ENCODE data around the gene DNLZ.
"Not testable (repeated sequence)": the region's sequence is repeated elsewhere in the genome, so short reads cannot be mapped to it uniquely, and the experiment has no call there.

Gene DNLZ

GRCh38 chr9:136363949-136364748, 605 bp upstream of the DNLZ start:
- intact Hi-C loops (cut with DNase I), result loop anchor here (1.0 to 5.0 kb wide), 3 partner anchors 25 to 52 kb away; partner anchors contain the start of gene SNAPC4

DNA sequence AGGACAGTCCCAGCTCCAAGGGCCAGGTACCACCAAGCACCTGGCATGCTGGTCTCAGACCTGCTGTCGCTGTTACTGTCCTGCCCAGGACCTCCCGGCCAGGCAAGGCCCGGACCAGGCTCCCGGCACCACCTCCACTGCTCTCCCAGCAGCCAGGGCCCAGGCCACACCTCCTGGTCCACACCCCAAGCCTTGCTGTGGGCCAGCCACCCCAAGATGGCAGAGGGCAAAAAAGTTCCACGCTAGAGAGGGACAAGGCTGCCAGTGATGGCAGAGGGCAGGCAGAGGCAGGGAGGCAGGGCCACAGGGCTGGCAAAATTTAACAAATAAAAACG, 1.1 kb downstream of the DNLZ start:
- intact Hi-C loops (cut with DNase I), result loop anchor here (2.0 to 5.0 kb wide), 2 partner anchors 38 to 50 kb away; partner anchors contain the start of gene SNAPC4
- DNase-seq, result no peak

More at GRCh38 chr9:136363949-136364748, 605 bp upstream of the DNLZ start:
- DNase-seq, result no peak

DNA sequence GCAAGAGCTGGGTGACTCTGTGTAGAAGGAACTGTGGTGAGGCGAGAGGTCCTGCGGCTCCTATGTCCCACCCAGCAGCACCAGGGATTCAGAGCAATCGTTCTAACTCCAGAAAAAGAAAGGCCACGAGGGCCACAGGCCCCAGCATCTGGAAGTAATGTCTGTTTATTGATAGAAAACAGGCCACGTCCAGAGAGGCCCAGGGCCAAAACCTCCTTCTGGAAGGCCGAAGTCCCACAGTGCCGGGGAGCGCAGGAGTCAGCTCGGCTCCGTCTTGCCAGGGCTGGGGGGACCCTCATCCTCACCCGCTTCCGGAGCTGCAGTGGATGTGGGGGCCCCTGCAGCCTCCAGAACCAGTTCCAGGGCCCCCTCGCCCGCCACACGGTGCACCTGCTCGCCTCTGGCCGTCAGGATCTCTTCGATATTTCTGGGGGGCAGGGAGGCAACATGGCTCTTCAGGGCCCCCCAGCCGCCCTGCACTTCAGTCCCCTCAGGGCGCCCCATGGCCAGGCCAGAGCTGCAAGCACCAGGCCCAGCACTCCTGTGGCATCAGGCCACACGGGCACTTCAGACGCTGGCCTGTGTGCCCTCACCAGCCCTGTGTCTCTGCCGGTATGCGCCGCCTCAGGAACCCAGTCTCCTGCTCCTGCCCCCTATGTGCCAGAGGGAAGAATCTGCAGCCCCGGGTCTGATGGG, 1.6 kb downstream of the DNLZ start:
- DNase-seq, result no peak
- intact Hi-C loops (cut with DNase I), result loop anchor here (2.0 to 5.0 kb wide), 2 partner anchors 39 to 50 kb away; partner anchors contain the start of gene SNAPC4

DNA sequence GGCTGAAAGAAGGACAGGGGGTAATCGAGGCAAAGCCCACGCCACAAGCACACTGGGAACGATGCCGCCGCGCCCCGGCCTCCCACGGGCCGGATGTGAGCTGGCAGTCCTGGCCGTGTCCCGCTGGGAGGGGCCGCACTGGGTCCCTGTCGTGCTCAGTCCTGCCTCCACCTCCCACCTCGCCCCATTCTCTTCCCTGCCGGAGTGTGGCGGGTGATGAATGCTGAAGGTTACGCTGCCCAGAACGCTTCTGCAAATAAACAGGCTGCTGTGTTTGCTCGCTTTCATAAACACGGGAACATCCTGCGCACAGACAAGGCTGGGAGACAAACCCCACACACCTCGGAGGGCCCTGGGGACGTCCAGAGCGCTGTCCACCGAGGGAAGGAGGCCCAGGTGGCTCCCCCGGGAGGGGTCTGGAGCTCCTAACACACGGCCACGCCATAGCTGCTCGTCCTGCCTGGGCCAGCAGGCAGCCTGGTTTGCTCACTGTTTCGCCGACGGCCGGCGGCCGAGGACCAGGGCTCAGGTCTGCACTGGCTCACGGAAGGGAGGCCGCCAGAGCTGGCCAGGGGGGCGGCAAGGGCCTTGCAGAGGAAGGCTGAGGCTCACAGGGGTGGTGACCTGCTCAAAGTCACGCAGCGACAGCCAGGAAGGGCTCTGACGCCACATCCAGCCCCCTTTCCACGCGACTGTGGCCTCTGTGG, 2.3 kb downstream of the DNLZ start:
- intact Hi-C loops (cut with DNase I), result loop anchor here (5.0 kb wide), 1 partner anchor 49 kb away; no protein-coding TSS in a partner anchor
- peak in 3 of 10 donors; percentile 47 to 86 (median 53) for DNase-seq

DNA sequence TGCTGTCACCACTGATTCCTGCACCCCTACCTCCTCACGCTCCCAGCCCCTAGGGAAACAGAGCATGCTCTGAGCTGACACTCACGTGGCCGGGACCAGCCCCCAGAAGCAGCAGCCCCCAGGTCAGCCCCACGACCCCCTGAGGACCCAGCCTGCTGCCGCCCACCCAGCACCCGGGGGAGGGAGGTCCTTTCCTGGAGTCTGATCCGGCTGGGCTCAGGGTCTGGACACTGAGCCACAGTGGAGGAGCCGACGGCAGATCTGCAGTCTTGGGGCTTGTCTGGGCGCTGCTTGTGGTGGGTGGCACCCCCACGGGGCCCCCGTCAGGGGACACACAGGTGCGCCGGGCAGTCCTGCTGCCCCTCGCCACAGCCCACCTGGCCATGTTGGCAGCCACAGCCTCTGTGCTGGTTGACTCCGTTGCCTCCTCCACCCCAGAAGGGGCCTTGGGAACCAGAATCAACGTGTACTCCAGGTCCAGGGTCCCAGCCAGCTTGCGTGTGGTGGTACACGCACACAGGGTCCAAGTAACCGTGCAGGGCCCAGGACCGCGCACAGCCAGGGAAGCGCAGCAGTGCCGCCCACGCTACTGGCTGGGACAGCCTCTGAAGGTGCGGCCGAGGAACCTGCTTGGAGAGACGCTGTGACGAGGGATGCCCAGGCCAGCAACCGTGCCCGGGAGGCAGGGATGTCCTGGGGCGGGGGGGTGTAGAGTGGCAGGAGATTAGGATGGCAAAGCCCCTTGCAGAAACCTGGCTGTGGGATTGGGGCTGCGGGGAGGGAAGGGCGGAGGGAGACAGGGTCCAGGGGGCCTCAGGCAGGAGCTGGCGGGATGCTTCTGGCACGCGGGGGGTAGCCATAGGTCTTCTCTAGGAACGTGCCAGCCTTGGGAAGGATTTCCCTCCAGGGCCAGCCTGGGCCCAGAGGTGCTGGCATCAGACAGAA, 3.5 kb downstream of the DNLZ start:
- intact Hi-C loops (cut with DNase I), result loop anchor here (5.0 kb wide), 1 partner anchor 48 kb away; no protein-coding TSS in a partner anchor
- DNase-seq, result no peak

GRCh38 chr9:136358888-136359287, 4.7 kb downstream of the DNLZ start:
- DNase-seq, result no peak
- intact Hi-C loops (cut with DNase I), result no loop called here

DNA sequence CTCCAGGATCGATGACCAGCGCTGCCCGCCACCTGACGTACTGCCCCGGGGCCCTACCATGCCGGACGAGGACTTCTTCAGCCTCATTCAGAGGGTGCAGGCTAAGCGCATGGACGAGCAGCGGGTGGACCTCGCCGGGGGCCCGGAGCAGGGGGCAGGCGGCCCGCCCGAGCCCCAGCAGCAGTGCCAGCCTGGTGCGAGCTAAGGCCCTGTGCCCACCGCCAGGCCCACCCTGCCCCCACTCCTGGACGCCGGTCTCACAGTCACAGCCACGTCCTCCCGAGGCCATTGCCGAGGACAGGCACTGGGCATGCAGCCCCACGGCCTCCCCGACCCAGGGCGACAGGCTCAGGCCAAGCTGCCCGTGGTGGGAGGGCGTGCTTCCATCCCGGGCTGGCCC, 5.5 kb downstream of the DNLZ start:
- DNase-seq, result no peak
- intact Hi-C loops (cut with DNase I), result no loop called here

DNA sequence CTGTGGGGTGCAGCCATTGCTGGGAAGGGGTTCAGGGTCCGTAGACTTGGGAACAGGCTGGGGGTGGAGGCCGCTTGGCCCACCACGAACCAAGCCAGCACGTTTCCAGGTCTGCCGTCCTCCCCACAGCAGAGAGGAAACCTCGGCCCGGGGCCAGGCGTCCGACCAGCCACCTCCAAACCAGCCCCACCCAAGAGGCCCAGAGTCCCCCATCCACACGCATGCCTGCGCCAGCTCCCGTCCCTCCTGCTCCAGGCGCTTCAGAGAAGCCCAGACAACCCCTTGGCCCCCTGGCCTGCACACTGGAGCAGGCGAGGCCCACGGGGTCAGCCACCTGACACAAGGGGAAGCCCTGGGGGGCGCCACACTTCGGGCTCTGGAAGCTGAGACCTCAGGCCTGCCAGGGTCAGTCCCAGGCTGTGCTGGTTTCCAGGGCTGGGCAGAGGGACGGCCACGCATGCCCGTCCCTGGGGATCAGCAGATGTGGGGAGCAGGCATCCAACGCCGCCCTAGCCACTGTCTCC, 6.3 kb downstream of the DNLZ start:
- intact Hi-C loops (cut with DNase I), result no loop called here
- DNase-seq, result no peak

DNA sequence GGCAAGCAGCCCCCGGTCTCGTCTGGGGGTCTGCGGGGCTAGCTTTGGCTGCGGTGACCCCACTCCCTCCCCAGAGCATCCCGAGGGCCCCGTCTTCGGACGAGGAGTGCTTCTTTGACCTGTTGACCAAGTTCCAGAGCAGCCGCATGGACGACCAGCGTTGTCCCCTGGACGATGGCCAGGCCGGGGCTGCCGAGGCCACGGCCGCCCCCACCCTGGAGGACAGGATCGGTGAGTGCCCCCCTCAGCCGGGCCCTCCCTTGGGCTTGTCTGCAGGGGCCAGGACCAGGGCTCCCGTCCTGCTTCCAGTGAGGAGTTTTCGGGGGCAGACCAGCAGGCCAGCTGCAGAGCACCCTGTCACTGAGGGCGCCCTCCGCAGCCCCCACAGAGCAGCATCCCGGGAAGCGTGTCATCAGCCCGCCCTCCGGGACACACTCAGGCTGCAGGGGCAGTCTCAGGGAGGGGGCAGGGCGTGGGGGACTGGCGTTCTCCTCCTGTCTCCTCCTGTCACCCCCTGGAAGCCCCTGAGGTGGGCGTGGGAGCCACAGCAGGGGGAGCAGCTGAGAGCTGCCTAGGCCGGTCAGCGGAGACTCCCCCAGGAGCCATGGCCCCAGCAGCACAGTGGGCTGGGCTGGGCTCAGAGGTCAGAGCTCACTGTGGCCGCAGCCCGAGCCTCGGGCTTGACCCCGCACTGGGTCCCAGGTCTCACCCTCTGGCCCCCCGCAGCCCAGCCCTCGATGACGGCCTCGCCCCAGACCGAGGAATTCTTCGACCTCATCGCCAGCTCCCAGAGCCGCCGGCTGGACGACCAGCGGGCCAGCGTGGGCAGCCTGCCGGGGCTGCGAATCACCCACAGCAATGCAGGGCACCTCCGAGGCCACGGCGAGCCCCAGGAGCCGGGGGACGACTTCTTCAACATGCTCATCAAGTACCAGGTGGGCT, 7.7 kb downstream of the DNLZ start:
- intact Hi-C loops (cut with DNase I), result no loop called here

DNA sequence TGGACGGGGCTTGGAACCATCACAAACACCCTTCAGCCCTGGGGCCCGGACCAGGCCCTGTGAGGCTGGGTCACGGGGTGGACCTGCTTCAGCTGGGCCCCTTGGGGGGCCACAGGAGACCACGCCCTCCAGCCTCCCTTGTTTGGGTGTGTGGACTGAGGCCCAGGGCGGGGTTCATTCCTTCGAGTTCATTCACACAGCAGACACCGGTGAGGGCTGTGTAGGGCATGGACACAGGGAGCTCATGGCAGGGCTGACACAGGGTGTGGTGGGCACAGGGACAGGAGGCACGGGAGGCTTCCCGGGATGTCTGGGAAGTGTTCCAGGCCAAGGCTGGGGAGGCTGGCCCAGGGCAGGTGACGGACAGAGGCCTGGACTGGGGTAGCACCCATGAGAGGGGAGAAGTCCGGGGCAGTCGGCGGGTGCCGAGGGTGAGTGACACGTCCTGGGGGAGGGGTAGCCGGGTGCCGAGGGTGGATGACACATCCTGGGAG, 8.9 kb downstream of the DNLZ start:
- DNase-seq, result no peak
- intact Hi-C loops (cut with DNase I), result no loop called here

More for the DNA sequence above, 7.7 kb downstream of the DNLZ start:
- no peak for DNase-seq

DNA sequence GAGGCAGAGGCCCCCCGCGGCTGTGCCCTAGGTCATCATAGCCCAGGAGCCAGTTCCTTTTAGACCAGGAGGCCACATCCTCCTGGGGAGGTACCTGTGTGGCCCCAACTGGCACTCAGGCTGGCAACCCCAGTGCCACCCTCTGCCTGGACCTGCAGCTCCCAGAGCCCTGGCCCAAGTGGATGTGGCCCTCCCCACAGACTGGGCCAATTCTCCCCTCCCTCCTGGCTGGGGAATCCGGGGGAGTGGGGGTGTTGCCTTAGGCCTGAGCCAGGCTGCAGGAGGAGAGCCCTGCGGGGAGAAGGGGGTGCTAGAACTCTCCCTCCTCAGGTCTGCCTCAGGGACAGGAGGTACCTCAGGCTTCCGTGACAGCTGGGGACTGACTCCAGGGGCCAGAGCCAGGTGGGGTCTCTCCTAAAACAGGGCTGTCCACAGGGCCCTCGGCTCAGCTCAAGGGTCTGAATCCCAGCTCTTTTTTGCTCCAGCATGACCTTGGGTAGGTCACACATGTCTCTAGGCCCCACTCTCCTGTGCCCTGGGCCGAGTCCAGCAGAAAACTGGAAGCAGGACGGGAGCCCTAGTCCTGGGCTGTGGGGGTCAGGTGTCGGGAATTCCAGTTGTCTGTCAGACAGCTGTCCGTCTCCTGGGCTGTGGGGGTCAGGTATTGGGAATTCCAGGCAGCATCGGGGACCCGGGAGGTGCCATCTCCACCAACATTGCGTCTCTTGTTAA, 9.6 kb downstream of the DNLZ start:
- DNase-seq, result no peak
- intact Hi-C loops (cut with DNase I), result no loop called here

GRCh38 chr9:136353088-136353487, 10.5 kb downstream of the DNLZ start:
- intact Hi-C loops (cut with DNase I), result no loop called here
- DNase-seq, result no peak

DNA sequence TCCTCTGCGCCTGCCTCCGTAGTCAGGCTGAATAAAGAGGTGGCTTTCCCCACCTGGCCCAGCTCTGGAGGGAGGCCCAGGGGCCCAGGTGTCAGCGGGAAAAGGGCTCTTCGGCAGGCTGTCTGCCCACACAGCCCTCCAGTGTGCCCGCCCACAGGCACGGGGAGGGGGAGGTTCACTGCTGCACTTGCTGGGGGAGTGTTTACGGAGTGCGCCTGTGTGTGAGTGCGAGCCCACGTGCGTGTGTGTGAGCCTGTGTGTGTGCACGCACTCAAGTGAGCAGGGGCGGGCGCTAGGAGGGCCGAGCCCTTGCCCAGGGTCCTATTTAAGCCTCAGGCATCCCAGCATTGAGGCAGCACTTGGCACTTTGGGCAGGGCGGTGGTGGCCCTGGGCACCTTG, 10.9 kb downstream of the DNLZ start:
- no peak for DNase-seq
- intact Hi-C loops (cut with DNase I), result no loop called here

- intact Hi-C loops (cut with DNase I); DNase-seq: not testable (repeated sequence)
Measured at GRCh38 chr9:136351868-136352267, 11.7 kb downstream of the DNLZ start.

- intact Hi-C loops (cut with DNase I), result no loop called here
- DNase-seq, result no peak
Measured at GRCh38 chr9:136351252-136351800, 12.2 kb downstream of the DNLZ start.

- no peak for DNase-seq
Measured at GRCh38 chr9:136349546-136349945, 14.0 kb downstream of the DNLZ start.

DNA sequence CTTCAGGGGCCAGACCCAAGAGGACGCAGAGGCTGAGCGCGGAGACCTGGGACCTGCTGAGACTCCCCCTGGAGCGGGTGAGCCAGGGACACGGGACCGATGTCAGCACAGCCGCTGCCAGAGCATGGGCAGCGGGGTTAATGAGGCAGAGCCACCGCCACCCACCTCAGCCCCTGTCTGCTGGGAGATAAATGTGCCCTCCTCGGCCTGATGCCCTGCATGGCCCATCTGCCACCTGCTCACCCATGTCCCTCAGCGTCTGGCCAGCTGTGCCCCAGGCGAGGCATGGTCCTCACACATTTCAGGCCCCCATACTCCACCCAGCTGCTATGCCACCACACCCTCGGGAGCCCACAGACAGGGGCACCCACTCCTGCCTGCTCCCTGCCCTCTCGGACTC, 14.9 kb downstream of the DNLZ start:
- intact Hi-C loops (cut with DNase I), result no loop called here
- no peak for DNase-seq

More at GRCh38 chr9:136349546-136349945, 14.0 kb downstream of the DNLZ start:
- intact Hi-C loops (cut with DNase I), result no loop called here

All from posterior cingulate gyrus (tissue), 11 donors.